ENCODE data around the gene PDE6C.

GRCh38 chr10:93570383-93570782, 42.0 kb upstream of the PDE6C start:
- TF ChIP-seq CTCF (IDR thresholded peaks at IDR 0.05) (no peak), EZH2 (IDR thresholded peaks at IDR 0.05) (no peak), EZH2phosphoT487 (IDR thresholded peaks at IDR 0.05) (no peak)
